Fibroblast of gingiva (primary cell): ENCODE data around the gene TP53TG5.

Experiments
- DNase-seq: peaks from one replicate; pipeline ENCODE4 v3.0.0-alpha.2; 2011; ENCODE audit warnings: low read depth

TP53TG5 gene

DNA sequence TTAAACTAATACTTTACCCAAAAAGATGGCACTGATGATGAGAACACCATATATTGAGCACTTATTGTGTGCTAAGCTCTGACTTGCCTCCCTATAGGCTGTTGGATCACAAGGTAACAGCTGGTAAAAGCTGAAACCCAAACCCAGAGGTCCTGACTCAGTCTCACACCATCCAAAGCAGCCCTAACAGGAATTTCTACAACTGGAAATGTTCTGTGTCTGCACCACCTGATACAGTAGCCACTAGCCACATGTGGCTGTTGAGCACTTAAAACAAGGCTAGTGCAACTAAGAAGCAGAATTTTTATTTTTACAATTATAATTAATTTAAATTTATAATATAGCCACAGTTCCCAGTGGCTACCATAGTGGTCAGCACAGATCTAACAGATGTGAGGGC is 54.4 kb downstream of the TP53TG5 start:
- peak; percentile 38 for DNase-seq

DNA sequence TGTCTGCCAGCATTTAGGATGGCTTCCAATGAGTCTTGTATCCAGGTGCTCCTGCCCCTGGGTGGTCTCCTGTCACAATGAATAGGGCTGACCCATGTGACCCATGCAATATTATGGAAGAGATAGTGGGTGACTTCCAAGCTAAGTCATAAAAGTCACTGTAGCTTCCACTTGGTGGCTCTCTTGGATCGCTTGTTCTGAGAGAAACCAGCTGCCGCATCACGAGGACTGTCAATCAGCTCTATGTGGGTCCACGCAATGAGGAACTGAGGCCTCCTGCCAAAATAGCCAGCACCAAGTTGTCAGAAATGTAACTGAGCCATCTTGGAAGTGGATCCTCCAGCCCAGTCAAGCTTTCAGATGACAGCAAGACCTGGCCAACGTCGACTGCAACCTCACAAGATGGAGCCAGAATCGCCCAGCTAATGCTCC is 55.2 kb downstream of the TP53TG5 start:
- peak; percentile 72 for DNase-seq
